Activated CD8-positive, alpha-beta memory T cell treated with anti-CD3 and anti-CD28 coated beads, Interleukin-2, amount 50 U/mL, for 1 hour (primary cell): Measurements from ENCODE around the gene KCTD3.

Source experiments
- DNase-seq: peaks from one replicate; pipeline ENCODE4 v3.0.0-alpha.2; 2020; ENCODE audit errors: extremely low read depth

Gene KCTD3

DNA sequence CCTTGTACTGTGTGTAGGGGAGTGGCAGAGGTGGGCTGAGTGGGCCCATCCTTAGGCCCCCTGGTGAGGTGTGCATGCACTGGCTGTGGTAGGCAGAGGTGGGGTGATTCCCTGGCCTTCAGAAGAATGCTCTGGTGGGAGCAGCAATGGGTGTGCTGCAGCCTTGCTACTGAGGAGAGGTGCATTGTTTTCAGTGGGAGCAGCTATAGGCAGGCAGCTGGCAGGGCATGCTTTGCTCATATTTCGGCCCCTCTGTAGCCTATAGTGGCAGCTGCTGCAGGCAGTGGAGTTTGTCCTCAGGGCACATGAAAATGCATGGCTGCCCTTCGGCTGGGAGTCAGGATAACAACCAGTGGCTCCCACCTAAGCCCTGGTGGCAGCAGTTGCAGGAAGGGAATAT, 10.1 kb upstream of the KCTD3 start:
- DNase-seq = no peak

DNA sequence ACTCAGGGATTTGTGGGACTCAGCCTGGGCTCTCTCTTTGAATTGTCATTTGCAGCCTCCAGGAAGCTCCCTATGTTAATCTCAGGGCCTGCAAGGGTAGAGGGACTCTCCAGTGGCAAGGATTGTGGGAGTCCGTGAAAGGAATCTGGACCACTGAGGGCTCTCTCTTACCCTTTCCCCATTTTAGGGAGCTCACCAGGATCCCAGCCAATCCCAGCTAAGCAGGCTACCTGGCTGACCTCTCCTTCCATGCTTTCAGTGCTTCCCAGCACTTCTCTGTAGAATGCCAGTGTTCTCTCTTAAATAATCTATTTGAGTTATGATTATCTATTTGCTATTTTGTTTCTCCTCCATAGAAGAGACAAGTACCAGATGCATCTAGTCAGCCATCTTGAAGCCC, 9.6 kb upstream of the KCTD3 start:
- no peak for DNase-seq

DNA sequence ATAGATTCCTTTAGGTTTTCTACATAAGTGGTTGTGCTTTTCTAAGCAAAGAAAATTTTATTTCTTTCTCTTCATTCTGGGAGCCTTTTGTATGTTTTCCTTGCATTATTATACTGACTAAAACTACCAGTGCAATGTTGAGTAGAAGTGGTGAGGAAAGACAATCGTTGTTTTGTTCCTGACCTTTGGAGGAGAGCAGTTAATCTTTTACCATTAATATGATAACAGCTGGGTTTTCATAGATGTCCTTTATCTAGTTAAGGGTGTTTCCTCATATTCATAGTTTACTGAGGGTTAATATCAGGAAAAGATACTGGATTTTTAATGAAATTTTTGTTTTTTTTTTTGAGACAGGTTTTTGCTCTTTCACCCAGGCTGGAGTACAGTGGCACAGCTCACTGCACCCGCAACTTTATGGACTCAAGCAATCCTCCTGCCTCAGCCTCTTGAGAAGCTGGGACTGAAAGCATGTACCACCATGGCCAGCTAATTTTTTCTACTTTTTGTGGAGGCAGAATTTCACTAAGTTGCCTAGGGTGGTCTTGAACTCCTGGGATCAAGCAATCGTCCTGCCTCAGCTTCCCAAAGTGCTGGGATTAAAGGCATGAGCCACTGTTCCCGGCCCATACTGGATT, 9.0 kb upstream of the KCTD3 start:
- no peak for DNase-seq

DNA sequence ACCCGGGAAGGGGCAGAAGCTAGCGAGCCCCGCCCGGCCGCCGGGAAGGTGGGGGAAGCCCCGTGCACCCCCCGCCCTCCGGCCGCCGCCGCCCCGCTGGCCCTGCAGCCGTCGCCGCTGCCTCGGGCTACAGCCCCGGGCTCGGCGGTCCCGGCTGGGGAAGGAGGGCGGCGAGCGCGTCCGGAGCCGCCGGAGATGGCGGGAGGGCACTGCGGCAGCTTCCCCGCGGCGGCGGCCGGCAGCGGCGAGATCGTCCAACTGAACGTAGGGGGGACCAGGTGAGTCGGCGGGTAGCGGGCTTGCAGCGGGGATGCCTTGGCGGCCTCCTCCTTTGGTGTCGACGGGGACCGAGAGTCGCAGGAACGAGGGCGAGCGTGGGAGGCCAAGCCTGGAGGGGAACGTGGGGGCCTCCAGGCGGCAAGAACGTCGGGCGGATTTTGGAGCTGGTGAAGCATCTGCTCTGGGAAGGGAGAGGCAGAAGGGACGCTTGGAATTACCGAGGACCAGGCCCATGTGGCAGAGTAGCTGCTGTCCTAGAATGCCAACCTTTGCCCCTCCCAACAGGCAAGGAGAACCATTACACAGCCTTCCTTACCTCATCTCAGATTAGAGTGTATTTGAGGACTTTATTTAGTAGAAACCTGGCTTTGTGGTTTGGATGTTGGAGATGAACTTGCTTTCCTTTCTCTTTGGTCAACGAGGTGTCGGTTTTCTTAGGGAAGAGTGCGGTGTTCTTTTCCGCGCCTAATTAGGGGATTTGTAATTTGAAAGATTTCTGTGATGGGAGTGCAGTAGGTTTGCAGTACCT, 591 bp downstream of the KCTD3 start:
- no peak for DNase-seq

DNA sequence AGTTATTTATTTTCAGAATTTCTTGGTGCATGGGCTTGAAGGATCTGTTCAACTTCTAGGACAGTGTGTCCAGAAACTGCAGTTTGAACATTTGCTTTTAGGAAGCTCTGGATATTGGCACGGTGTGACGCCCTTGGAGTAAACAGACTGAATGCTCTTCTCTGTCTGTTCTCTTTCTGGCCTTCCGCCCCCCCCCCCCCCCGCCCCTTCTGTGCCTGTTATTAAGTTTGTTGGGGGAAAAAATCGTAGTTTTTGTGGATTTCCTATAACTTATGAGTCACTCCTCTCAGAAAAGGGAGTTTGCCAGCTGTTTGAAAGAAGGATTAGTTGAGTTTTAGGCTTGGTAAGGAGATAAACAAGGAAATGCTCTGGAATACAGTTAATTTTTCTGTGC, 1.2 kb downstream of the KCTD3 start:
- DNase-seq = no peak

DNA sequence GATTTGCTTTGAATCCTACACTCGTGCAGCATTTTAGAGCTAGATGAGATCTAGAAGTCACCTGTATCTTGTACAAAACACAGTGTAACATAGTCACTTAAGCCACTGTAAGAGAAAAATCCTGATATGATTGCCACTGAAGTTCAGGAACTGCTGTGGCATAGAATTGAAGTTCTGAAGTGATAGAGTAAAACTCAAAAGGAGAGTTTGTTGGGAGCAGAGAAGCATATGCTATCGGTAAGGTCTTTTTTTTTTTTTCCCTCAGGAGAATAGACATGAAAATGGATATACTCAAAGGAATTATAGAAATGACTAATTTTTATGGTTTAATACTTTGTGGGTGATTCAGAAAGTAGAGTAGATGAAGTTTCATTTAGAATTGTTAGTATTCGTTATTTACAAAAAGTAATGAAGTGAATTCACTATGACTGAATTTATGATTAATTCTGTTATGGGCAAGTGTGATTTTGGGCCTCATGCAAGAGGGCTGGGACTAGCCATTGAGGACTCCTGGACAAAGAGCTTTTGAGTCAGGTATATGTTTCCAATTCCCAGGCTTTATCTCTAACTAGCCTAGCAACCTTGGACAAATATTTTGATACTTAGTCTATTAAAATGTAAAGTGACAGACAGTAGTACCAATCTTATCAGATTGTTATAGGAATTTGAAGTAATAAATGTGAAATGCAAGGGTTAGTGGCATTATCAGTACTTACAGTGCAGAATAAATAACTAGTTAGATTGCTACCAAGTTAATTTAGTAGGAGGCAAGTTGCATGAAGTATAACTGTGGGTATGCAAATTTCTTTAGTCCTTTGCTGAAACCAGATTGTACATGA, 3.1 kb downstream of the KCTD3 start:
- DNase-seq = no peak

DNA sequence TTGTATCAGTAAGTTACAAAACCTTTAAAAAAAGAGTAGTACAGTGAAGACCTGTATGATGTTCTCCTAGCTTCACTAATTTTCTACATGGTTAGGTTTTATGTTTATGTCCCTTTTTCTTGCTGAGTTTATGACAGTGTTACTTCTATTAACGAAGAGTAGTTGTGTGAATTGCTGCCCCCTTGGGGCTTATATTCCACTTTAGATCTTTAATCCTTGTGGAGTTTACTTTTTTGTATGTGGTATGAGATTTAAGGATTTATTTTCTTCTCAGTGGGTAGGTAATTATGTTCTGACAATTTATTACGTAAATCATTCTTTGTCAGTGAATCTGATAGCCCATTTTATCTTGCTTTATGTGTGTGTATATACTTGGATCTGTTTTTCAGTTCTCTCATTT, 14.8 kb downstream of the KCTD3 start:
- no peak for DNase-seq

DNA sequence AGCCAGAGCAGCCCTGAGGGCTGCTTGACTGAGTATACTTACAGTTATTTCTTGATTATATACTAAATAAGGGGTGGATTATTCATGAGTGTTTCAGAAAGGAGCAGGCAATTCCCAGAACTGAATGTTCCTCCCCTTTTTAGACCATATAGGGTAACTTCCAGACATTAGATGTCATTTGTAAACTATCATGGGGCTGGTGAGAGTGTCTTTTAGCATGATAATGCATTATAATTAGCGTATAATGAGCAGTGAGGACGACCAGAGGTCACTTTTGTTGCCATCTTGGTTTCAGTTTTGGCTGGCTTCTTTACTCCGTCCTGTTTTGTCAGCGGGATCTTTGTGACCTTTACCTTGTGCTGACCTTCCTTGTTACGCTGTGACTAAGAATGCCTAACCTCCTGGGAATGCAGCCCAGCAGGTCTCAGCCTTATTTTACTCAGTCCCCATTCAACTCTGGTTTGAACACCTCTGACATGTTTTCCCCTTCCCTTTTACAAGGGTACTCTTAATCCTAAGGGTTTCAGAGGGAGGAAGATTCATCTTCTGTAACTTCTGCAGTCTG, 16.2 kb downstream of the KCTD3 start:
- DNase-seq = no peak

DNA sequence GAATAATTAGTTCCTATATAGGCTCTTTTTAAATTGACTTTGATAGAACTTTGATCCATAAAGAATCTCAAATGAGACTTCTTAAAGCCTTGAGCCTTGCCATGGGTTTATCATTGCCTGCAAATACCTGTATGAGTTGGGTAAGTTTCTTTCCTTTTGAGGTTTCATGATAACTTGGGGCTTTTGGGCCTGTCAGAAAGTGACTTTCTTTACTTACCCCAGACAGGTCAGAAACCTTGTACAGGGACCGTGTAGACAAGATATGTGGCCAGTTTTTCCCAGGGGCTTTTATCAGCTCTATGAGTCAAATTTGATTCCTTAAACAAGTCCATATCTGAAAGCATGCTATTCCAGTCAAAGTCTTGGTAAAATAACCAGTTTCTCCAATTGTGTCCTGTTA, 17.3 kb downstream of the KCTD3 start:
- no peak for DNase-seq

DNA sequence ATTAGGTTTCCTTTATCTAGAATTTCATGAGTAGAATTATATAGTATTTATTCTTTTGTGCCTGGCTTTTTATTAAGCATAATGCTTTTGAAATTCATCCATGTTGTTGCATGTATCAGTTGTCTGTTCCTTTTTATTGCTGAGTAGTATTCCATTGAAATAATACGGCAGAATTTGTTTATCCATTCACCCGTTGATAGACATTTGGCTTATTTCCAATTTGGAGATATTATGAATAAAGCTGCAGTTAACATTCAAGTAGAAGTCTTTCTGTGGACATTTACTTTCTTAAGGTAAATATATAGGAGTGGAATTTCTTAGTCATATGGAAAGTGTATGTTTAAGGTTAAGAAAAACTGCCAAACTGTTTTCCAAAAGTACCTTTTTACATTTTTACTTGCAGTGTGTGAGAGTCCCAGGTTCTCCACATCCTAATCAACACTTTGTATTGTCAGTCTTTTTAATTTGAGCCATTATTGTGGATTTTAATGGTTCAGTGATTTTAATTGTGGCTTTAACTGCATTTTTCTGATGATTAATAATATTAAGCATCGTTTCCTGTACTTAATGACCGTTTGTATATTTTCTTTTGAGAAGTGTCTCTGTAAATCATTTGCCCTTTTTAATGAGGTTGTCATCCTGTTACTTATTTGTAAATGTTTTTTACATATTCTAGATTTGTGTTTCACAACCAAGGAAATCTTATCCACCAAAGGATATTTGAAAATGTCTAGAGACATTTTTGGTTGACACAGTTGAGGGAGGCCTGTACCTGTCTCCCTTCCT, 22.7 kb downstream of the KCTD3 start:
- no peak for DNase-seq

DNA sequence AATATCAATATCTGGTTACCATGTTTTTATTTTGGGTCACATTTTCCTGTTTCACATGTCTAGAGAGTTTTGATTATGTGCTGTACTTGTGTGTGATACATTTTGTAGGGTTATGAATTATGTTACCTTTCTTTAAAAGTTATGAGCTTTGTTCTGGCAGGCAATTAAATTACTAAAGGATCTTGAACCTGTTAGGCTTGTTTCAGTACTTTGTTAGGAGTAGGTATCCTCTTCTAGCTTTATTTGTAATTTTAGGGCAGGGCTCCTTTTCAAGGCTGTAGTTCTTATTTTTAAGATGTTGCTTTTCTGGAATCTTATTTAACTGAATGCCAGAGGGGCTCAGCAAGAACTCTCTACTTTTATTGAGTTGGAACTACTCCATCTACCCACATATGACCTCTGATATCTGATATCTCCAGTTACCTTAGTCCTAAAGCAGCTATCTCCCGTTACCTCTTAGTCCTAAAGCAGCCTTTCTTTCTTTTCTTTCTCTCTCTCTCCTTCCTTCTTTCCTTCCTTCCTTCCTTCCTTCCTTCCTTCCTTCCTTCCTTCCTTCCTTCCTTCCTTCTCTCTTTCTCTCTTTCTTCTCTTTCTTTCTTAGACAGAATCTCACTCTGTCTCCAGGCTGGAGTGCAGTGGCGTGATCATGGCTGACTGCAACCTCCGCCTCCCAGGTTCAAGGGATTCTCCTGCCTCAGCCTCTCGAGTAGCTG, 23.8 kb downstream of the KCTD3 start:
- DNase-seq = no peak

DNA sequence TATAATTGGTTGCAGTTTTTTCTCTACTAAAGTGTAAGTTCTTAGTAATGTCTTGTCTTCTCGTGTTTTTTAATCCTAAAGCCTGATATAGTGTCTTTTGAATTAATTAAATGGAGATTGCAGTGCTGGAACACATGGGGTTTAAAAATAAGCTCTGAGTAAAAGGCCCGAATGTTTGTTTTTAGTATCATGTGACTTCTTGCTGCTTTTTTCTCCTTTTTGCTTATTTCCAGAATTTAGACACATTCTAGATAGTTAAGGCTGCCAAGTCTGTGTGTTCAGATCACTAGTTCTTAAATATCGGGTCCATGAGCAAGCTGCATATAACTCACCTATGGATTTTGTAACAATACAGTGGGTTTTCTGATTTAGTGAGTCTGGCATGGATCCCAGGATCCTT, 27.5 kb downstream of the KCTD3 start:
- no peak for DNase-seq

DNA sequence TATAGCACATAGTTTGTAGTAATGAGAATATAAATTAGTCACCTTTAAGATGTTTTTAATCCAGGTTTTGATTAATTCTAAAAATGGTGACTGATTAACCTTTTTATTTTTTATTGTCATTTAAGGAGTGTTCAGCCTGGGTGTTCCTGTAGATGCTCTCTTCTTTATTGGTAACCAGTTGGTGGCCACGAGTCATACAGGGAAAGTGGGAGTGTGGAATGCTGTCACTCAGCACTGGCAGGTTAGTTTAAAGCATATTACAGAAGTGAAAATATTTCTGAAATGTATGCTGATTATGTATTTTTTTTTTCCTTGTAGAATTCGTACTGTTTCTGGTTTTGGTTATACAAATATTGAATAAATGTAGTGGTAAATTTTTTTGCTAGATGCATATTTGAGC, 28.1 kb downstream of the KCTD3 start:
- no peak for DNase-seq

DNA sequence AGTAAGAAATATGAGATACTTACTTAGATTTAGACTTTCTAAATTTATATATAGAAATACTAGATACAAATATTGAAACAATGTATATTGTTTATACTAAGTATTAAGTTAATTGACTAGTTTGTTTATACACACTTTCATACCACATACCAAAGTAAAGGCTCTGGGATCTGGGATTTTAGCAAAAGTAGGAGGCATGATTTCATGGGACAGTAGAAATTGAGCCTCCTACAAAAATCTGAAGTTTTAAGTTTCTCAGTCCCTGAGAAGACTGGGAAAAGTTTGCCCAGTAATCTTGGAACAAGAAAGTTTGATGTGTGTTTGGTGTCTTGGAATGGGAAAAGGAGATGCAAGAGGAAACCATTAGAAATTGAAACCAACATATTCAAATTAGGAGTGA, 30.9 kb downstream of the KCTD3 start:
- no peak for DNase-seq

DNA sequence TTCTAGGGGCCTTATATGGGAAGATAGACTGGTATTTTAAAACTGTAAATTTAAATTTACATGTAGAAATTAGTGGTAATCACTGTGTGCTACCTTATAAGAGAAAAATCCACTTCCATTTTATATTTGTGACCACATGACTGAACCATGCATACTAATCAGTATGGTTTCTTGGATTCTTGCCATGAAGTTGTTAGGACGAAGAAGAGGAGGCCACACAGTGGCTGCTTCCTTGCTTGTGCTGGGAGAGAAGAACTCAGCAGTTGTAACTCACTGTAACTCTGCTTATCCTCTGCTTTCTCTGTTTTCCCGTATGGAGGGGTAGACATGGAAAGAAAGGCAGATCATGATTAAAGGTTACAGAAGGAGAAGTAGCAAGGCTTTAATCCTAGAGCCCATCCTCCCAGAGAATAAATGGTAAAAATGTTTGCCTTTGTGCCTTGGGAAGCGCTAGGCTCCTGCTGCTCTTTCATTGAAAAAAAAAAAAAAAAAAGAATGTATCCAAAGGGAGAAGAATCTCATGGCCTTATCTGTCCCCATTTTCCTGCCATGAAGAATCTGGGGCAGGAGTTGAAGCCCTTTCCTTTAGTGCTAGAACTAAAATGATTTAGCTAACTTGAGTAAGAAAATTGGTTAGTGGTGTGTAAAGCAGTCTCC, 32.4 kb downstream of the KCTD3 start:
- DNase-seq = no peak

DNA sequence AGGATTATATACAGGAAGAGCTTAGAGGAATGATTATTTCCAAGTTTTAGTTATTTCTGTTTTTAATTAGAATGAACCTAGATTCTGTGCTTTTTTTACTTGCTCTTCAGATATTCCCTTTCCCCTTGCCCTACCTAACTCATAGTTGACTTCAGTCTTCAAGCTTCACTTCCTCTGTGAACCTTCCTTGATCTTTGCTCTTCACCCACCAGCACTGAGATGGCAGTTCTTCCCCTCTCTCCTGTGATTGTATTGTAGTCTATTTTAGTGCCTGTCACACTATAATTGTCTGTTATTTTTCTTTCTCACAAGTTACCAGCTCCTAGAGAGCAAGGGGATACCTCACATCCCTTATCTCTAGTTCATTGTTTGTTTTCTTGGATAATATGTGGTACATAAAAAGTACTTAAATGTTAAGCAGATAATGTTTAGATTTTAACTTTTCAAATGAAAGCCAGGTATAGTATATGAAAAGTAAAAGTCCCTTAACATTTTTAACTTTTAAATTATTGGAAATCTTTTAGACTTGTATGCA, 33.2 kb downstream of the KCTD3 start:
- no peak for DNase-seq

DNA sequence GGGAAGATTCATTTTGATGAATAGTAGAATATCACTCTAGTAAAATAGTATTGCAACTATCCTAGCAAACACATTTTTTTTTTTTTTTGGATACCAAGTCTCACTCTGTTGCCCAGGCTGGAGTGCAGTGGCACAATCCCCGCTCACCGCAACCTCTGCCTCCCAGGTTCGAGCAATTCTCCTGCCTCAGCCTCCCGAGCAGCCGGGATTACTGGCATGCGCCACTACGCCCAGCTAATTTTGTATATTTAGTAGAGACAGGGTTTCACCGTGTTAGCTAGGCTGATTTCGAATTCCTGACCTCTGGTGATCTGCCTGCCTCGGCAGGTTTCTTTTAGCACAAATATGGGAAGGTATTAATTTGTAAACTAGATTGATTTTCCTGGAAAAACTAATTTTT, 33.8 kb downstream of the KCTD3 start:
- no peak for DNase-seq

DNA sequence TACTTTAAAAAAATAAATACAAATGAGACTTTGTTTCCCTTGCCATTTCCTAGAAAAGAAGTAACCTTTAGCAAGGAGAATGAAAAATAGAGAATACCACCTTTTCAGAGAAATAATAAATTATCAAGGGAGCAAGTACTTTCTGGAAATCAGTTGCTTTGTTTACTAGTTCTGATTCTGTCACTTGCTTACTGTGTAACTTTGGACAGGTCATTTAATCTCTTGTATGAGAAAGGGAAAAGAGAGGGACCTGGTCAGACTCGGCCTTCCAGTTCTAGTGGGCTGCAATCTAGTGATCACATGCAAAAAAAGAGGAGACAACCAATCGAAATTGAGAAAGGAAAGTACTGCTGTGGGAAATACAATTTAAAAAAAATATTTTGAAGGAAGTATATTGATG, 34.2 kb downstream of the KCTD3 start:
- no peak for DNase-seq

DNA sequence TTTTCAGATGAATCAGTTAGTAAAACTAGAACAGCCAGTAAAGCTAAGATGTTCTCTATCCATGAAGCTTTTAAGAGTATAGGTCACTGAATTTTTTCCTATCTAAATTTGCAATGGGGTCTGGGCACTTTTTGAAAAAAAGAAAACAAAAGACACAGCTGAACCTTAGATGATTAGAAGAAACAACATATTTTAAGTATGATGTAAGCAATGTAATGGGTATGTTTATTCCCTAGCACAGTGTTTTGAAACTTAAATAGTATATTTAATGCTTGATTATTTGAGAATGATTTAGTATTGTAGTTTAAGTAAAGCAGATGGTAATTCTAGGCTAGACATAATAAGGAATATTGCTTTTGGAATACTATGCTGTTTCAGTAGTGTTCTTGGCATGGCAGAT, 36.2 kb downstream of the KCTD3 start:
- no peak for DNase-seq

DNA sequence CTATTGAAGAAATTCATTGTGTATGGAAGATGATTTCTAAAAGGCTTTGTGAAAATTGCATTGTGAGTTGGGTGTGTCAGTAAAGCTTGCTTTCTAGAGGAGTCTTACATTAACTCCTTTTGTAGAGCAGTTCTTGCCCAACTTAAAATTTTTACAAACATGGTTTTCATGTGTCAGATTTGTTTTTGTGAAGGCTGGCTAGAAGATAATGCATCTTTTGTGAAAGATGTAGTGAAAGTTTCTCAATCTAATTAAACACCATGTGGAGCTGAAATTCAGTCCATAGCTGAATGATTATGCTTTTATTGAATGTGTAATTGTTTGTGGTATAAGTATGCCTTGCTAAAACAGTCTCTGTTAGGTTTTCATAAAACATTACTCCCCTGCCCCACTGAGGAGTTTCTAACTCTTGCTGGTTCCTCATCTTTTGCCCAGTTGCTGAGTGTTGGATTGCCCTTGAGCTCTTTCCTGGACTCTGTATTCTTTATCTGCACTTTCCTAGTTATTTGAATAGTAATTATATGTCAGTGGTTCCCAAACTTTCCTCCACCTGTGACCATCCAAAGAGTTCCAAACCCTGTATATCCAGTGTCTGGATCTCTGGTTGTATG, 38.0 kb downstream of the KCTD3 start:
- no peak for DNase-seq
